H1 (cell line): ENCODE results near the gene CEBPE. TPM values are rescaled to one million over a fixed set of nuclear protein-coding genes. Genes with fewer than 3 reads are reported as not detected.

ENCODE experiments used
- CTCF ChIA-PET: fragments of 300-600 bp; sonication (Branson Sonifier 250); formaldehyde crosslinking; loops from one replicate; lab custom pipeline; 2021; ENCODE audit not compliant: partially characterized antibody; lab: Charles Lee
- POLR2A ChIA-PET: fragments of 300-600 bp; sonication (Branson Sonifier 250); formaldehyde crosslinking; loops from one replicate; lab custom pipeline; 2021; ENCODE audit warnings: inconsistent platforms; ENCODE audit not compliant: partially characterized antibody; lab: Charles Lee
- DNase-seq, 2 experiments: peaks; one replicate each; pipeline versions ENCODE4 v3.0.0 to v3.0.0-alpha.2; 2010 to 2022; ENCODE audit warnings: low spot score in 2 of 2, low read depth in 1 of 2, mixed read lengths in 1 of 2
- FAIRE-seq: peaks from 2 replicates; lab custom pipeline; 2011; peaks lifted over from hg19 to GRCh38; lab: Jason Lieb, UNC
- H2AFZ ChIP-seq: 2 replicates; pipeline ENCODE4 v1.8.1; 2012; ENCODE audit warnings: low read length, inconsistent platforms
- H2AK5ac ChIP-seq: 2 replicates; pipeline ENCODE4 v1.6.1; 2013; ENCODE audit warnings: low read depth, low read length
- H2BK120ac ChIP-seq: replicated peaks from 2 replicates; pipeline ENCODE3; 2013; ENCODE audit warnings: low read depth, low read length, inconsistent platforms
- H2BK12ac ChIP-seq: 2 replicates; pipeline ENCODE4 v1.6.1; 2013; ENCODE audit warnings: low read depth, low read length
- H2BK15ac ChIP-seq: 2 replicates; pipeline ENCODE4 v1.6.1; 2013; ENCODE audit warnings: low read length
- H2BK20ac ChIP-seq: 2 replicates; pipeline ENCODE4 v1.6.1; 2013; ENCODE audit warnings: low read length
- H2BK5ac ChIP-seq: 2 replicates; pipeline ENCODE4 v1.6.1; 2013; ENCODE audit warnings: low read depth, low read length
- H3K14ac ChIP-seq: 2 replicates; pipeline ENCODE4 v1.6.1; 2013; ENCODE audit warnings: inconsistent platforms; ENCODE audit not compliant: insufficient read length
- H3K18ac ChIP-seq: 2 replicates; pipeline ENCODE4 v1.6.1; 2013; ENCODE audit warnings: low read length; ENCODE audit errors: extremely low read depth
- H3K23ac ChIP-seq: 2 replicates; pipeline ENCODE4 v1.6.1; 2013; ENCODE audit warnings: inconsistent platforms; ENCODE audit not compliant: insufficient read length
- H3K23me2 ChIP-seq: 2 replicates; pipeline ENCODE4 v1.6.1; 2013; ENCODE audit warnings: low read depth, low read length
- H3K27ac ChIP-seq: 2 replicates; pipeline ENCODE4 v1.6.1; 2011; ENCODE audit warnings: low read depth, low read length, inconsistent platforms
- H3K27me3 ChIP-seq, 4 experiments: replicated peaks in 1 of 4; 1 replicate in 1 of 4; 2 replicates in 3 of 4; pipeline versions ENCODE4 v1.6.1 to v1.8.1; 2011 to 2013; ENCODE audit warnings: low read length in 3 of 4, mild to moderate bottlenecking in 3 of 4, inconsistent platforms in 2 of 4, mixed read lengths in 2 of 4, moderate library complexity in 1 of 4; ENCODE audit not compliant: control insufficient read depth in 3 of 4, insufficient read depth in 3 of 4; ENCODE audit errors: extremely low read depth in 1 of 4
- H3K36me3 ChIP-seq, 4 experiments: 2 replicates each; pipeline versions ENCODE4 v1.6.1 to v1.8.1; 2011 to 2013; ENCODE audit warnings: mild to moderate bottlenecking in 4 of 4, low read length in 3 of 4, moderate library complexity in 2 of 4, control low read depth in 1 of 4, inconsistent platforms in 1 of 4; ENCODE audit not compliant: insufficient read depth in 4 of 4, control insufficient read depth in 2 of 4
- H3K4ac ChIP-seq: replicated peaks from 2 replicates; pipeline ENCODE3; 2013; ENCODE audit warnings: low read length, low read depth, mixed read lengths, inconsistent platforms; ENCODE audit not compliant: insufficient read length
- H3K4me1 ChIP-seq, 4 experiments: replicated peaks in 1 of 4; 1 replicate in 1 of 4; 2 replicates in 3 of 4; pipeline versions ENCODE4 v1.6.1 to v1.8.1; 2011 to 2013; ENCODE audit warnings: low read length in 3 of 4, inconsistent platforms in 2 of 4, mixed read lengths in 1 of 4; ENCODE audit not compliant: insufficient read depth in 4 of 4, control insufficient read depth in 3 of 4
- H3K4me2 ChIP-seq, 2 experiments: 2 replicates each; pipeline versions ENCODE4 v1.6.1 to v1.8.1; 2011 to 2013; ENCODE audit warnings: low read depth in 2 of 2, low read length in 2 of 2, control low read depth in 1 of 2, inconsistent platforms in 1 of 2, mild to moderate bottlenecking in 1 of 2; ENCODE audit not compliant: insufficient read depth in 1 of 2
- H3K4me3 ChIP-seq, 4 experiments: fragments of 200-600, 300-600 bp in 1 of 4; sonication (generic), shearing (Covaris generic), sonication (Bioruptor Twin) in 1 of 4; 2 replicates each; pipeline versions ENCODE4 v1.5.1 to v1.8.1; 2011 to 2016; ENCODE audit warnings: low read length in 4 of 4, low read depth in 3 of 4, control low read depth in 2 of 4, inconsistent platforms in 2 of 4, mild to moderate bottlenecking in 2 of 4, mixed read lengths in 1 of 4, moderate library complexity in 1 of 4; ENCODE audit not compliant: insufficient read depth in 2 of 4; ENCODE audit errors: extremely low read depth in 1 of 4
- H3K56ac ChIP-seq: replicated peaks from 2 replicates; pipeline ENCODE3; 2013; ENCODE audit warnings: low read depth, mild to moderate bottlenecking, mixed read lengths, low read length, inconsistent platforms; ENCODE audit not compliant: insufficient read length
- H3K79me1 ChIP-seq: 2 replicates; pipeline ENCODE4 v1.6.1; 2013; ENCODE audit warnings: low read depth, low read length, control low read depth
- H3K79me2 ChIP-seq, 2 experiments: 2 replicates each; pipeline versions ENCODE4 v1.6.1 to v1.8.1; 2012 to 2013; ENCODE audit warnings: low read length in 2 of 2, mild to moderate bottlenecking in 2 of 2, inconsistent platforms in 1 of 2; ENCODE audit not compliant: insufficient read depth in 2 of 2, control insufficient read depth in 1 of 2
- H3K9ac ChIP-seq, 4 experiments: replicated peaks in 1 of 4; 1 replicate in 1 of 4; 2 replicates in 3 of 4; pipeline versions ENCODE4 v1.6.1 to v1.8.1; 2011 to 2013; ENCODE audit warnings: low read depth in 3 of 4, low read length in 3 of 4, control low read depth in 2 of 4, mild to moderate bottlenecking in 2 of 4, moderate library complexity in 2 of 4, inconsistent platforms in 1 of 4; ENCODE audit errors: extremely low read depth in 1 of 4
- H3K9me3 ChIP-seq, 2 experiments: 2 replicates each; pipeline versions ENCODE4 v1.6.1 to v1.8.1; 2012 to 2013; ENCODE audit warnings: mild to moderate bottlenecking in 2 of 2, moderate library complexity in 2 of 2, control low read depth in 1 of 2, inconsistent platforms in 1 of 2, low read depth in 1 of 2, low read length in 1 of 2, mixed read lengths in 1 of 2; ENCODE audit not compliant: insufficient read depth in 2 of 2
- H4K20me1 ChIP-seq, 2 experiments: replicated peaks in 1 of 2; 2 replicates each; pipeline versions ENCODE3 to v1.8.1; 2011 to 2013; ENCODE audit warnings: inconsistent platforms in 2 of 2, low read length in 2 of 2, mild to moderate bottlenecking in 1 of 2; ENCODE audit not compliant: insufficient read depth in 2 of 2, control insufficient read depth in 1 of 2
- H4K5ac ChIP-seq: 2 replicates; pipeline ENCODE4 v1.6.1; 2013; ENCODE audit warnings: low read length, low read depth, mixed read lengths, inconsistent platforms; ENCODE audit not compliant: insufficient read length
- H4K8ac ChIP-seq: 2 replicates; pipeline ENCODE4 v1.8.0; 2013; ENCODE audit warnings: mild to moderate bottlenecking, moderate library complexity, low read length, inconsistent platforms; ENCODE audit not compliant: insufficient read depth; ENCODE audit errors: extremely low read depth
- H4K91ac ChIP-seq: replicated peaks from 2 replicates; pipeline ENCODE3; 2013; ENCODE audit warnings: low read length, mixed read lengths, inconsistent platforms; ENCODE audit not compliant: insufficient read length
- HDAC2 ChIP-seq, 2 experiments: fragments of 300-600 bp in 1 of 2; sonication (generic) in 1 of 2; IDR thresholded peaks; 2 replicates each; pipeline ENCODE4 v1.6.1; 2011 to 2012; ENCODE audit warnings: low read depth in 2 of 2, low read length in 2 of 2, mild to moderate bottlenecking in 2 of 2, moderate library complexity in 2 of 2, borderline replicate concordance in 1 of 2, inconsistent platforms in 1 of 2
- NANOG ChIP-seq: IDR thresholded peaks from 2 replicates; pipeline ENCODE4 v1.6.1; 2011; ENCODE audit warnings: low read length, low read depth, mild to moderate bottlenecking, inconsistent platforms; ENCODE audit not compliant: insufficient read depth, poor library complexity, severe bottlenecking
- RNF2 ChIP-seq: fragments of 200-900, 300-1000 bp; sonication (generic); IDR thresholded peaks from 2 replicates; pipeline ENCODE4 v1.7.1; 2016; ENCODE audit warnings: borderline replicate concordance, low read depth, mild to moderate bottlenecking, antibody characterized with exemption, low read length; ENCODE audit not compliant: poor library complexity, severe bottlenecking; ENCODE audit errors: missing control alignments
- WGBS, 2 experiments: shearing (Covaris generic) in 1 of 2; methylation state at CpG; one replicate each; pipeline versions ENCODE4 v1.1.6 to v1.1.7; 2013 to 2015; ENCODE audit warnings: low lambda C conversion rate in 2 of 2, mixed read lengths in 2 of 2, inconsistent platforms in 1 of 2, low coverage in 1 of 2, missing lambda C conversion rate in 1 of 2; ENCODE audit not compliant: insufficient replicate concordance in 2 of 2, insufficient coverage in 1 of 2, insufficient read length in 1 of 2; ENCODE audit errors: extremely low coverage in 1 of 2, missing lambda C conversion rate in 1 of 2; 5-methylcytosine and 5-hydroxymethylcytosine counted together
- polyA plus RNA-seq, 7 experiments: library from polyadenylated mRNA; depleted of rRNA in 3 of 7; stranded (reverse) in 5 of 7; unstranded in 2 of 7; fragments of >200 nt in 5 of 7; fragments of 200-250 nt in 2 of 7; gene quantifications; 1 replicate in 5 of 7; 2 replicates in 1 of 7; 4 replicates in 1 of 7; pipeline versions ENCODE4 v1.2.1 to v1.2.3, GENCODE V29; 2011 to 2013; ENCODE audit warnings: missing spikeins in 2 of 7, mixed read lengths in 2 of 7
- total RNA-seq: library from RNA; stranded (reverse); fragmentation: NEBNext Ultra II Directional; extraction: Animal tissue kit (Norgen Biotek cat#: 25700); gene quantifications from 2 replicates; pipeline ENCODE4 v1.2.1, GENCODE V29; 2021

CEBPE gene
- total and polyA plus RNA-seq, 2 of the 8 experiments (the other 6 are each of a cell fraction or from before 2014, with no cell fraction given): 0.05 TPM; not detected in 1

DNA sequence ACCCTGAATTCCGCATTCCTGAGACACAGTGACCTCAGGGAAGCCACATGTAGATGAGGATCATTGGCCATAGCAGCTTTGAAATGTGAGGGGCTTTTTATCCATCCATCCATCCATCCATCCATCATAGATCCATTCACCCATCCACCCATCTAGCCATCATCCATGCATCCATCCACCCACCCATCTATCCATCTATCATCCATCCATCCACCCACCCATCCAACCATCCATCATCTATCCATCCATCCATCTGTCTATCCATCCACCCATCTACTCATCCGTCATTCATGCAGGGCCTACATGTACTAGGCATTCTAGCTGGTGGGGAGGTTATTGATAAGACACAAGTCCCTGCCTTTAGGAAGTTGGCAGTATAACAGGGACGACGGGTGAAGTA is 27.9 kb upstream of the CEBPE start:
- no peak overlapping the region for H3K4me3 ChIP-seq
- no peaks in the 10 kb centered on the region for H3K4me1 ChIP-seq
- no peak overlapping the region; a peak in 1 of 7 replicates for H3K9ac ChIP-seq
- no peak overlapping the region for H4K5ac ChIP-seq
- no peak overlapping the region for H2BK120ac ChIP-seq
- H3K56ac ChIP-seq: peak overlapping the region; percentile 28
- H3K9me3 ChIP-seq: no peaks in the 10 kb centered on the region
- no peak overlapping the region for H2BK20ac ChIP-seq
- no peak overlapping the region for H2AK5ac ChIP-seq
- peaks cover 3% of the 10 kb centered on the region; the same call in 1 of the 2 replicates for H3K23me2 ChIP-seq
- H2AFZ ChIP-seq: no peak overlapping the region
- H3K79me2 ChIP-seq: no peaks in the 10 kb centered on the region
- peaks cover 6 to 32% (median 20%) of the 10 kb centered on the region in 4 experiments; a peak in 7 of 8 replicates for H3K36me3 ChIP-seq
- H4K8ac ChIP-seq: no peak overlapping the region
- DNase-seq (no peak), FAIRE-seq (no peak)
- 87% methylated on average over 4 of the region's 4 CpGs; no CpG with 5 or more reads in 1 of the 2 experiments for WGBS, 2 experiments
- POLR2A ChIA-PET: interaction anchor here (0.7 to 0.8 kb wide), 2 partner anchors 11 to 40 kb away, joined by 3 read pairs; no protein-coding TSS in a partner anchor
- no peaks in the 10 kb centered on the region for H3K27me3 ChIP-seq
- no peak overlapping the region for H3K14ac ChIP-seq
- no peak overlapping the region for H3K18ac ChIP-seq
- H2BK12ac ChIP-seq: no peak overlapping the region
- no peak overlapping the region for H3K4me2 ChIP-seq
- H4K91ac ChIP-seq: no peak overlapping the region
- CTCF ChIA-PET: interaction anchor here (1.0 to 1.6 kb wide), 2 partner anchors 23 to 40 kb away, joined by 3 read pairs; no protein-coding TSS in a partner anchor
- H3K4ac ChIP-seq: no peak overlapping the region
- TF ChIP-seq RNF2 (no peak), HDAC2 (IDR thresholded peaks at IDR 0.05; ENCODE audit: borderline replicate concordance in 1 of 2, low read depth in 2 of 2, low read length in 2 of 2) (no peak), NANOG (no peak)
- H2BK5ac ChIP-seq: no peak overlapping the region
- H2BK15ac ChIP-seq: no peak overlapping the region
- H3K79me1 ChIP-seq: no peaks in the 10 kb centered on the region; the same call in none of the 2 replicates
- H3K23ac ChIP-seq: no peak overlapping the region
- peaks cover 2 to 6% of the 10 kb centered on the region in 2 experiments for H4K20me1 ChIP-seq
- no peak overlapping the region for H3K27ac ChIP-seq
